ENCODE data around the gene DMD.

DMD gene

DNA sequence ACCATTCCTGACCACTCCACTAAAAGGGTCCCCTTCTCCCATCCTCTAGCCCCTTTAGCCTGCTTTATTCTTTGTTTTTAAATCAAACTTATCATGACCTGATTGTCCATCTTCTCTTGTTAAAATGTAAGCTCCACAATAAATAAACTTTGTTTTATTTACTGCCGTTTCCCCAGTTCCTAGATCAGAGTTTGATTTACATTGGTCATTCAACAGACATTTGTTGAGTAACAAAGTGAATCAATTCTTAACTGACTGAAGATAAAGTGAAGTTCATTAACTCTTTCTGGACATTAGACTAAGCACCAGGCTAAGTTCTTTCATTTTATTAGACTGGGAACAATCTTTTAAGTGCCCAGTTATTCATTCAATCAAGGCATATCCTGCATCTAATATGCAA lies 1876.4 kb downstream of the DMD start:
- intact Hi-C loops (cut with DNase I), result no loop called here
- no peak for DNase-seq

DNA sequence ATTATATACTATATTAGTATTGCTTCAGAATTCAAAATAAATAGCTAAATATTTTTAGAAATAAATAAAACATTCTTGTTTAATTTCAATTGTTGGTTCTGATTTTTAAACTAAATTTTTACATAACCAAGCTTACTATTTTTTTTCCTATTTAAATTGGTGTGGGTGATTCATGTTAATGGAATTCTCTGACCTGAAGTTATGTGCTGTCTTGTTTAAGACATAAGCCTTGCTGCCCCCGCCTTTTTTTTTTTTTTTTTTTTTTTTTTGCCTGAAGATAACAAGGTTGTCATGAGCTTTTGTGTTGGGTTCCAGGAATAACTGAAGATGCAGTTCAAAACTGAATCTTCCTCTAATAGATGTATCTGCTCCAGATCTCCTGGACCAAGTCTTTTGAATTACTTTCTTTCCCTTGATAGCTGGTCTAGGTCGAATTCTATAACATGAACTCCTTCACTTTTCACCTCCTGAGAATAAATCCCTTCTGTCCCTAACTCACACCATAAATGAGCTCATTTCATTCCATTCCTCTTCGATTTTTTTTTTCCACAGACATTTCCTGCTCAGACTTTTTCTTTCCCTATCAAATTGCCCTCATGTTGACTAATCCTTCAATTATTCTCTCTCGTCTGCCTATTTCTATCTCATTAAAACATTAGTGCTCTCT lies 1878.1 kb downstream of the DMD start:
- DNase-seq, result no peak
- intact Hi-C loops (cut with DNase I), result no loop called here

DNA sequence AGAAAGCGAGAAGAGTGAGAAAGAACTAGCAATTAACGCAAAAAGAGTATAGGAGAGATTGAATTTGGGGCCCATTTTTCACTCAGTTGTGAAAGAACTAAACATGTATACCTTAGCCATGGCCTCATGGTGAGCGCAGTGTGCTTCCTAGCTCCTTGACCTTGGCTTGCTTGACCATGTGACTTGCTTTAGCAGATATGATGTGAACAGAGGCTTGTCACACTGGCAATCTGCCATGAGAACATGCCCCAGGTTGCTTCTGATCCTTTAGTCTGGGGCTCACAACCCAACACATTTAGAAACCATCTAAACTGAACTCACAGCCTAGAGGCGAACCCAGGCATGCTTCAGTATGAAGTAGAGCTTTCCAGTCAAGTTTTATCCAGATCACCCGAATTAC lies 1879.4 kb downstream of the DMD start:
- intact Hi-C loops (cut with DNase I), result no loop called here
- no peak for DNase-seq

DNA sequence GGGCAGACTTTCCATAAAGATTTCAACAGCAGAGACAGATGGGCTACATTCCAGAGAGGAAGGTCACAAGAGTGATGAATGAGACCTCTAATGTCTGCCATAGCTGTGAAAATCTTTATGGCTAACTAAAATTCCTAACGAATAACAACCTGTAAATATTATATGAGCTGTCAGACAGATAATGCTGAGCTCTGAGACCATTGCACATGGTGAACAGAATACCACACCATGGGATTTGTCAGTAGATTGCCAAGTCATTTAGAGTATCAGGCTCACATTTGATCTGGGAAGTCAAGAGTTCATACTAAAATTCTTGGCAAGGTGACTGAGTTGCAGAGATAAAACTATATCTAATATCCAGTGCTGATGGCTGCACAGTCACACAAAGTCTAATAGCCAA lies 1880.3 kb downstream of the DMD start:
- intact Hi-C loops (cut with DNase I), result no loop called here
- DNase-seq, result no peak

DNA sequence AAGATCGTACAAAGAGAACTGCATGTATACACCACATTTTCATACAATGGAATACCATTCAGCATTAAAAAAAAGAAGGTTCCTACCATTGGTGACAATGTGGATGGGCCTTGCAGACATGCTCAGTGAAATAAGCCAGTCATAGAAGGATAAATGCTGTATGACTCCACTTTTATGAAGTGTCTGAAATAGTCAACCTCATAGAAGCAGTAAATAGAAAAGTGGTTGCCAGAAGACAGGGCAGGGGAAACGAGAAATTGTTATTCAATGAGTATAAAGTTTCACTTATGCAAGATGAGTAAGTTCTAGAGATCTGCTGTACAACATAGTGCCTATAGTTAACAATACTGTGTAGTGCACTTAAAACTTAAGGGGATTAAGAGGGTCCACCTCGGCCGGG lies 1882.1 kb downstream of the DMD start:
- intact Hi-C loops (cut with DNase I), result no loop called here
- no peak for DNase-seq

DNA sequence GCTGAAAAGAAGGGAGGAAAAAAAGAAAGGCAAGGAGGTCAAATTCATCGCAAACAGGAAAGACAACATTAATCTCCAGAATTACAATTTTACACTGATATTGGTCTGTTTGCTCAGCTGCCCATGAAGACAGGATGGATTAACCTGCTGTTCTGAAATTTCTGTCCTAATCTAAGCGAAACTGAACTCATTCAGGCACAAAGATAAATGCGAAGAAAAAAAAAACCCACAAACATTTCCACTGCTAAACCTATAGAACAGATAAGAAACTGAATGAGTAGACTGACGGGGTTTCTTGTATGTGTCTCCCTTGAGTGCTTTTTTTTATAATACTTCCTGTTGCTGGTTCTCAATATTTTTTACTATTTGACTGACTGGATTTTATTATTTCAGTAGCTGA lies 1887.7 kb downstream of the DMD start:
- intact Hi-C loops (cut with DNase I), result no loop called here
- DNase-seq, result no peak

DNA sequence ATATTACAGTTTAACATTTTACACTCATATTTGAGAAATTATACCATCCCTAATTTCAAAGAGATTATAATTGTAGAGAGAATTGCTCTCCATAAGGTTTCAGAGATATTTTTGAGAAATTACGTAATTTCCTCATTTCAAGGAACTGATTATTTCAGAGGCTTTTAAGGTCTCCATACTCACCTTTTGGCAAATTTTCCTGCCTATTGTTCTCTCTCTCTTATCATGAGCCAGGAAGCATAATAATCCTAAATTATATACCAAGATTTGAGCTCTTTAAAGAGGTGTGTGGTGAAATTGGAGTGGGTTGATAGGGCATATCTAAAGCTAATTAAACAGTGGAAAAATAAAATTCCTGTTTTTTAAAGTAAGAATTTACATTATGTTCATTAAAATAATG lies 1890.6 kb downstream of the DMD start:
- no peak for DNase-seq
- intact Hi-C loops (cut with DNase I), result no loop called here

DNA sequence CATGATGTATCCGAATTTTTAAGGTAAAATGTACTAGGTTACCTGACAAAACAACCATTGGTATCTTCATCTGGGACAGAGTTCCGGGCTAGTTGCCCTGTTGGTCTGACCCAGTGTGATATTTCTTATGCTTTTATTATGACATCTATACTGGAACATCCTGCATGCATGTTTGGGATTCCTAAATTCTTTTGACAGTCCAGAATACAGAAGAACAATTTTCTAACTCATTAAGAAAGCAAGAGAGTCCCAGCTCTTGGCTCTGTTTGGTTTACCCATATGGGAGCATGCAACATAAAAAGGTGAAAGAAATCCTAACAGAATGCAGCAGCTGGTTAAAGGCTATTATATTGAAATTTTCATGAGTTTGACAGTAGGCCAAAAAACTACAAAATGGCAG lies 1891.8 kb downstream of the DMD start:
- no peak for DNase-seq
- intact Hi-C loops (cut with DNase I), result no loop called here

DNA sequence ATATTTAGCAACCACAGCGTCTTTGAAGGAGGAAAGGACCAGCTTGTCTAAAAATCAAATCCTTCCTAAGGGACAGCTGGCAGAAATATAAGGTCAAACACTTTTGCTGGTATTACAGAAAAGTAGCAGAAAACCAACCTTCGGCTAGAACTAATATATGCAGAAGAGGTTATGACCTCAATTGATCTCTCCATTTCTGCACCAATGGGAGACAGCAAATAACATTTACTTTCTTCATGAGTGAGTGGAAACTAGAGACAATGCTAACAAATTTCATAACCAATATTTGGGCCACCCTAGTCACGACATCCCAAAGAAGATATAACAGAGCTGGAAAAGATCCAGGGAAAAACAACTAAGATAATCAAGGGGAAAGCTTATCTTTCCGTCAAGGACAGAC lies 1892.5 kb downstream of the DMD start:
- intact Hi-C loops (cut with DNase I), result no loop called here

DNA sequence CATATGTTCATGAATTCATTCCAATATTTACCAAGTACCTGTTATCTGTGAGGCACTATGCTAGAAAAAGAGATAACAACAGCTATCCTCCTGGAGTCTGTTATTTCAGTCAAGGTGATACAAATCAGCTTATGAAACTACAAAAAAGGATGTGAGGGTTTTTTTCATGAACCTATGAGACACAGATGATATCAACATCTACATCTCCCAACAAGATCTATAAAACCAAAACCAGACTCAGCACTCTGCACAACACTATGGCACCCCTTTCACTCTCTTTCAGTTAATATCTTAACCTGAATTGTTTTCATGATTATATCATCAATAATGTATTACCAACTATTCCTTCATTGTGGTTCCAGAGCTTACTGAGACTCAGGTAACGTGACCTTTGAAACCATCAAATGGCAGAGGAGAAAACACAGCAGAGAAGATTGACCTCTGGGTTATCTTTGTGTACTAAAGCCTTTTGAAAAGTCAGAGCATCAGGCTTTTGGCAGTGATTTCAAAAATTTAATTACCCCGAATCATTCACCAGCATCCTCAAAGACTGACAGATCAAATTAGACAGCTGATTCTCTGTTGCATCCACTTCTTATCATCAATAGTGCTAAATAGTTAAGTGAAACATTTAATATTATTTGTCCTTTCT lies 1894.9 kb downstream of the DMD start:
- no peak for DNase-seq
- intact Hi-C loops (cut with DNase I), result no loop called here

More for the DNA sequence above, 1892.5 kb downstream of the DMD start:
- no peak for DNase-seq

DNA sequence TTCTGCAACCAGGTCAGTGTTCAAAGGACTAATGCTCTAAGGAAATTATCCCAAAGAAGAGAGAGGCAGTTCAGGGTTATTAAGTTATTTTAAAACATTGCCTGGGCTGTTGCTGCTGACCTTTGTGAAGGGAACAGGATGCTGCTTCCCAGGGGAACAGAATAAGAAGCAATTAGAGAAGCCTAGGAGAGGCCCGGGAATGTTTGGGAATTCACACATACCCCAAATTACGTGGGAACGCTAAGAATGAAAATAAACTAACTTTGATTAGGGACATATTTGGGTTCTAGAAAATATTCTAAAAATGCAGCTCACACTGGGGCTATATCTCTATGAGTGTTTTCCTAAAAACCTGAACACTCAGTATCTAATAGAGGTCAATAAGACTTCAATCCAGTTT lies 1896.4 kb downstream of the DMD start:
- DNase-seq, result no peak
- intact Hi-C loops (cut with DNase I), result no loop called here

DNA sequence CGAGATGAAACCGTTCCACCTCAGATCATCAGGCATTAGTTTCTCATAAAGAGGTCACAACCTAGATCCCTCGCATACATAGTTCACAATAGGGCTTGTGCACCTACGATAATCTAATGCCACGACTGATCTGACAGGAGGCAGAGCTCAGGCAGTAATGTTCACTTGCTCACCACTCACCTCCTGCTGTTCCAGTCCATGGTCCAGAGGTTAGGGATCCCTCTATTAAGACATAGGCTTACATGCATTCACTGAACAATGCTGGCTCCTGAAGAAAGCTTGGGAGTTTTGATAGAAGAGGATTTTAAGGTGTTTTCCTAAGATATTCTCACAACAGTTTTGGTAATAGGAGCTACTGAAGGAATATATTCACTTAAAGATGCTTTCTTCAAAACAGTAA lies 1903.4 kb downstream of the DMD start:
- intact Hi-C loops (cut with DNase I), result no loop called here
- DNase-seq, result no peak

DNA sequence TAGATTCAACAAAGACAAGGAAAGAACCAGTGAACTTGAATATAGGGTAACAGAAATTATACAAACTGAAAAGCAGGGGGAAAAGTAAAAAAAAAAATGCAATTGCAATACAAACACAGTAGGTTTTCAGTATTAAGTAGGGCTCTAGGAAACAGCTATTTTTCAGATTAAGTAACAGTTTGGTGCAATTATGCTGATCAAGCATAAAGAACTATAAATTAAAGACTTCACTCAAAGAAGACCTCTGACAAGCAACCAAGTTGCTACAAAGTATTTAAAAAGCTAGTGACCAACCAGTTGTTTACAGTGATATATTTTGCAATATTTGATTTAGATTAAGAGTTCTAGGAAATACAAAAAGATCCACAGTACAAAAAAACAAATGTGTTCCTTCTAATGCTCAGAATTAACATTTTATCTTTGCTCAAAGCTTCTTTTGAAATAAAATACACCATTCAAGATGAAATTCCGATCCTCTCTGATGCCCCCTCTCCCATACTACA lies 1908.7 kb downstream of the DMD start:
- DNase-seq, result no peak
- intact Hi-C loops (cut with DNase I), result no loop called here

DNA sequence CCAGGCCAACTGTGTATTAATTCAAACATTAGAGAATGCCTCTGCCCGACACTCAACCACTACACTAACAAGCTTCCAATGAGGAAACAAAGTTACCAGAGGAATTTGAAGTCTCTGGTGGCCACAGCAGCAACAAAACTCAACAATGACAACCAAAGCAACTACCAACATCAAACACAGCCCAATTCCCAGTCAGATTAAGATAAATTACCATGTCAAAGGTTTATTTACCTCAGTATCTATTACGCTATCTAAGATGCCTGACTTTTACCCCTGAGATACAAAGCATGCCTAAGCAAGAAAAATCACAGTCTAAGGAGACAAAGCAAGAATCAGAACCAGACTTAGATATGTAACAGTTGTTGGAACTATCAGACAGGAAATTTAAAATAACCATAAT lies 1909.4 kb downstream of the DMD start:
- DNase-seq, result no peak
- intact Hi-C loops (cut with DNase I), result no loop called here

DNA sequence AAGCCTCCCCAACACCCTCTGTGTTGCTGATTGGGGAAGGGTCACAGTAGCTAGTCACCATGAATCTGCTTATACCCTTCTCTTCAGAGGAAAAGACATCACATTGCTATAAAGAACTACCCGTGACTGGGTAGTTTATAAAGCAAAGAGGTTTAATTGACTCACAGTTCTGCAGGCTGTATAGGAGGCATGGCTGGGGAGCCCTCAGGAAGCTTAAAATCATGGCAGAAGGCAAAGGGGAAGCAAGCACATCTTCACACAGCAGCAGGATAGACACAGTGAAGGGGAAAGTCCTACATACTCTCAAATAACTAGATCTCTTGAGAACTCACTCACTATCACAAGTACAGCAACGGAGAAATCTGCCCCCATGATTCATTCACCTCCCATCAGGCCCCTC lies 1910.1 kb downstream of the DMD start:
- DNase-seq, result no peak
- intact Hi-C loops (cut with DNase I), result no loop called here

DNA sequence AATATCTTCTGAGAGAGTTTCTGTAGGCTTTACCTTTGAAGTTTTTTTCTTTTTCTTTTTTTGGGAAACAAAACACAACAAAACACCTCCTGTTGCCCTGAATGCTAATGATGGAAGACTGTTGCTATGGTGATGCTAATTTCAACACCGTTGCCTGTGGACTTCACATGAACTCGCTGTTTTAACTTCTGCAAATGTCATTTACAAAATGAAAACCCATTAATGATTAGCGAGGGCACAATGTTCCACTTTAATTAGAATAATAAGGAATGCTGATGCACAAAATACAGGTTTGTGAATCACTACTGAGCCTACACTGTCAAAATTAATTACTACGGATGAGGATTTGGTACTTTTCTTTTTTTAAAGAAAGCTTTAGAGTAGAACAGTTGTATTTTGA lies 1912.4 kb downstream of the DMD start:
- intact Hi-C loops (cut with DNase I), result no loop called here
- no peak for DNase-seq

DNA sequence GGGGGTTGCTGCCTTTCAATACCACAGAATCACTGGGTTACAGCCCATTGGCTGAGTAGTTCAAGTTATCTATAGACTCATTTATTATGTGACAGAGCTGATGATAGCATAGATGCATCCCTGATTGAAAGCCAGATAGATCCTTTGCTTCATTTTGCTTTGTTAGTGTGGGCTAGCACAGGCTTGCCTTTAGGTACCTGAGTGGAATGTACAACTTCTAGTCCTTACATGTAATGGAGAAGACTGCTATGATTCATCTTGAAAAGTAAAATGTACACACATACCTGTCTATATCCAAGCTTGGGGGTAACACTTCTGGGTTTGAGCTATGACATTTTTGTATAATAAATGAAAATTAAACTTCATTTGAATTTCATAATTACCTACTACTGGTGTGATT lies 1913.5 kb downstream of the DMD start:
- DNase-seq, result no peak
- intact Hi-C loops (cut with DNase I), result no loop called here

DNA sequence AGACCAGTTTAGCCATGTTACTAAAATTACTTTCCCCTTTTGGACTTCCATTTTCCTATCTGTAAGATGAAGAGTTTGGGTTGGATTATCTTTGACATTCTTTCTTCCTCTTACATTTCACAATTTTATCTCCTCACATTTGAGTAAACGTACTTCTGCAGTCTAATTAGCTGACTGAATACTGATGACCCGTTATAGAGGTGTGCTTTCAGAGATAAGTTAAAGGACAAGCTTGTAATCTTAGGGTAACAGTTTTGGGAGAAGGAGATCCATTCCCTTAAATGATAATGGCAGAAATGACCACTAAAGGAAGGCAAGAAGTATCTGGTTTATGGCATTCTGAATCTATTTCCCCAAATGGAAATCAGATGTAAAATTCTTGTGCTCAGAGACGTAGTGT lies 1916.9 kb downstream of the DMD start:
- intact Hi-C loops (cut with DNase I), result no loop called here
- no peak for DNase-seq

DNA sequence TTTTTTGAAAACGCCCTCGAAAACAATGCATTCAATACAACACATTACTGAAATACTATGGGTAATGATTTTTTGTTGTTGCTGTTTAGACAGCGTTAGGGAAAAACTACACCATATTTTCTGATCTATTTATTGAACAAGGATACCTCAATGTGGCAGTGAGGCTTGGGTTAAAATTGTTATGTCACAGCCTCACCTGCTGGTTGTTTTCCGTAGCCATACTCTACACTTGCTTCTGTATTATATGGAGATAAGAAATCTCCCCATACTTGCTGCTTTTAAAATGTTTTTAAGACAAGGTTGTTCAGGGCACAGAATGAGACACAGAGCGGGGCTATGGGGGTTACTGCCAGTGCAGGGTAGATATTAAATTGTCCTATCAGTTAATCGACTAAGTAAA lies 1917.9 kb downstream of the DMD start:
- no peak for DNase-seq

DNA sequence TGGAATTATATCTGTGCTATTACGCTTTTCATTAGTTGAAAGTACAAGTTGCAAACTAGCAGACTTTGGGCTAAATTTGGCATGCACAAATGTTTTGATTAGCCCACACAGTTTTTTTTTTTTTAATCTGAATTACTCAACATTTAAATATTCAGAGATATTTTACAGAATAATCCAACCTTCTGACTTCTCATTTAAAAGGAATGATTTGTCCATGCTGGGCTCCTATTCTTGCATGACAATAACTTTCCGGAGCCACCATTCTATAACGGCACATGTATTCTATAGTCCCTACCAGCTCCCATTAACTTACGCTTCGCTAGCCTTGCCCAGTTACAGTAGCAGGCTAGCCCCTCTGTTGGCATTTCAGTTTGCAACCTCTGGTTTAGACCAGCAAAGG lies 1920.2 kb downstream of the DMD start:
- no peak for DNase-seq
- intact Hi-C loops (cut with DNase I), result no loop called here

More for the DNA sequence above, 1917.9 kb downstream of the DMD start:
- intact Hi-C loops (cut with DNase I), result no loop called here

DNA sequence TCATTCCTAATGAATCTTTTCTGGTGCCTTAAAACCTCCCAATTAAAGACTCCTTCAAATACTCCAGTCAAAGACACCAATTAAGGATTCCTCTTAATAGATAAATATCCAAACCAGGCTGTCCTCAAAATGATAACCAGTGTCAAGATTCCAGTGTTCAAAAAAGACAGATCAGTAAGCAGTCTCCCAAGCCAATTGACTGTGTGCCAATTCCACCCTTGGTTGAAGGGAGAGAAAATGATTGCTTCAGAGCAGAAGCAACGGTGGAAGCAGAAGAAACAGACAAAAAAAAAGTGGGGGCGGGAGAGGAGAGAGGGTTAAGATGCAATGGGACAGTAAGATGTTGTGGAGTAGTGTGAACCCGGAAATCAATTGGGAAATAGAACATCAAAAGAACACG lies 1923.5 kb downstream of the DMD start:
- intact Hi-C loops (cut with DNase I), result no loop called here

DNA sequence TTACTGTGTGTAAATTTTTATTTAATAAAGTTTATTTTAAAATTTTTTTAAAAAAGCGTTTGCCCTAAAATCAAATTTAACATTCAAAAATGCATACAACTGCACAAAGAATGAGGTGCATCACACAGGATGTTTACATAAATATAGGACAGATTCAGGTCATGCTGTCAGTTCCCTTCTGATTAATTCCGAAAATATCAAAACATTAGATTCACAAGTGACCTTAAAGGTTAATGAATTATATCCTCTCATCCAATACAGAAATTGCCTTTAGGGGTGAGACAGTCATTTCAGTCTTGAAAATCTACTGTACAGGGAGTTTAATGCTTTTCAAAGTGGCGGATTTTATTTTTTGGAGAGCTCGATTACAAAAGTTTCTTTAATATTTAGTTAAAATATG lies 1930.8 kb downstream of the DMD start:
- no peak for DNase-seq
- intact Hi-C loops (cut with DNase I), result no loop called here

More for the DNA sequence above, 1923.5 kb downstream of the DMD start:
- DNase-seq, result no peak

DNA sequence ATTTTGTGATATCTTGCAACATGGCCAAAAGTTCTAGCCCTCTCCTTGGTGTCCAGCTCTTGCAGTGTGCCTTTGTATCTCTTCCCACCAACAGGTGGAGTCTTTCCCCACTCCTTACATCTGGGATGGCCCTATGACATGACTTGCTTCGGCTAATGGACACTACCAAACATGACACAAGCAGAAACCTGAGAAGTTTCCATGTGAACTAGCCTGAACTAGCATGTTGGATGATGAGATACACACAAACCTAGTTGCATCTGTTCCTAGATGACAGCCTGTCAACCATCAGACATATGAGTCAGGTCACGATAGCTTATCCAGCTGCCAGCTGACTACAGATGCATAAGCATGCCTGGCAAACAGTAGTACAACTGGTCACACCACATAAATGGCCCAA lies 1932.0 kb downstream of the DMD start:
- intact Hi-C loops (cut with DNase I), result no loop called here
- no peak for DNase-seq

Data from posterior cingulate gyrus (tissue), 11 donors.